A549 treated with RU486 at 1 μM for 4 hours (cell line): ENCODE data around the gene GKN2. TPM values are rescaled to one million over a fixed set of nuclear protein-coding genes. Genes with fewer than 3 reads are reported as not detected.

Source experiments
- total RNA-seq: library from RNA; stranded (reverse); fragments of 200-300 nt; extraction: Qiagen RNA extraction; gene quantifications from 5 replicates; pipeline ENCODE4 v1.2.3, GENCODE V29; 2022; ENCODE audit warnings: low read depth

GKN2 gene
- 1.8 to 3.5 TPM (median 2.8 TPM) in 5 replicates for total RNA-seq

GRCh38 chr2:68952887-68953521, at the start of gene GKN2:
GKN2 (minus strand) TSS chr2:68952893; CDS start chr2:68952861, 32 bp downstream.

GRCh38 chr2:68974251-68974650, 21.6 kb upstream of the GKN2 start, which contains the start of gene GKN1:
GKN1 (plus strand) TSS chr2:68974636; CDS start chr2:68974678, 42 bp downstream.

Other genes with a start within 250 kb of the GKN2 start
- gene ARHGAP25, start 218.1 kb downstream of the GKN2 start, total RNA-seq = 0.15 to 0.28 TPM (median 0.26 TPM) in 3 of 5 replicates, not detected in the others
- gene BMP10, start 81.5 kb downstream of the GKN2 start, total RNA-seq = not detected in 5 replicates
- 0.34 to 1.2 TPM (median 0.54 TPM) in 5 replicates for gene GKN1, start 21.7 kb upstream of the GKN2 start, total RNA-seq
- gene ANTXR1, start 60.3 kb upstream of the GKN2 start, total RNA-seq = 105 to 165 TPM (median 147 TPM) in 5 replicates